Endothelial cell of umbilical vein (primary cell): ENCODE data around the gene BLOC1S3. TPM values are rescaled to one million over a fixed set of nuclear protein-coding genes. Genes with fewer than 3 reads are reported as not detected.

Experiments
- BruUV-seq: library from RNA; stranded (reverse); fragments of 400-500 nt; replicated peaks from 2 replicates; lab custom pipeline; 2021; lab: Mats Ljungman, UMichigan
- CTCF ChIA-PET: fragments of 300-600, 350-600 bp; sonication (Branson Sonifier 250); formaldehyde crosslinking; loops from one replicate; lab custom pipeline; 2021; ENCODE audit warnings: antibody characterized with exemption, inconsistent platforms; lab: Charles Lee
- POLR2A ChIA-PET: fragments of 300-600, 350-600 bp; sonication (Branson Sonifier 250); formaldehyde crosslinking; loops from one replicate; lab custom pipeline; 2021; ENCODE audit warnings: antibody characterized with exemption, inconsistent platforms; lab: Charles Lee
- DNase-seq: peaks from one replicate; pipeline ENCODE4 v3.0.0-alpha.2; 2011; ENCODE audit warnings: low read depth, low spot score
- FAIRE-seq: peaks from 2 replicates; lab custom pipeline; 2011; peaks lifted over from hg19 to GRCh38; lab: Jason Lieb, UNC
- H2AFZ ChIP-seq: 2 replicates; pipeline ENCODE4 v1.6.0; 2012; ENCODE audit warnings: low read depth, low read length, control low read depth, inconsistent platforms
- H3K27ac ChIP-seq: 2 replicates; pipeline ENCODE4 v1.5.1; 2011; ENCODE audit warnings: low read depth, mild to moderate bottlenecking, control low read depth, low read length, moderate library complexity; ENCODE audit not compliant: insufficient read depth
- H3K27me3 ChIP-seq, 2 experiments: 2 replicates each; pipeline versions ENCODE4 v1.6.0 to v1.6.1; 2011; ENCODE audit warnings: low read length in 2 of 2, mixed read lengths in 1 of 2; ENCODE audit not compliant: control insufficient read depth in 2 of 2, insufficient read depth in 2 of 2
- H3K36me3 ChIP-seq, 2 experiments: 2 replicates in 1 of 2; 3 replicates in 1 of 2; pipeline ENCODE4 v1.5.1; 2011; ENCODE audit warnings: low read length in 2 of 2, mild to moderate bottlenecking in 1 of 2, moderate library complexity in 1 of 2; ENCODE audit not compliant: control insufficient read depth in 2 of 2, insufficient read depth in 2 of 2; ENCODE audit errors: extremely low read depth in 1 of 2
- H3K4me1 ChIP-seq: 3 replicates; pipeline ENCODE4 v1.5.1; 2011; ENCODE audit warnings: mild to moderate bottlenecking, low read length; ENCODE audit not compliant: control insufficient read depth, insufficient read depth; ENCODE audit errors: extremely low read depth
- H3K4me2 ChIP-seq: 2 replicates; pipeline ENCODE4 v1.6.1; 2011; ENCODE audit warnings: low read length, control low read depth, mixed read lengths; ENCODE audit not compliant: insufficient read depth
- H3K4me3 ChIP-seq, 3 experiments: fragments of 200-600 bp in 1 of 3; sonication (generic), shearing (Covaris generic) in 1 of 3; replicated peaks in 1 of 3; 2 replicates each; pipeline ENCODE4 v1.5.1; 2011 to 2016; ENCODE audit warnings: control low read depth in 3 of 3, low read length in 3 of 3, mild to moderate bottlenecking in 2 of 3, inconsistent platforms in 1 of 3, low read depth in 1 of 3, moderate library complexity in 1 of 3; ENCODE audit not compliant: insufficient read depth in 1 of 3
- H3K79me2 ChIP-seq: 2 replicates; pipeline ENCODE4 v1.6.0; 2012; ENCODE audit warnings: low read length, inconsistent platforms; ENCODE audit not compliant: control insufficient read depth, insufficient read depth
- H3K9ac ChIP-seq: replicated peaks from 2 replicates; pipeline ENCODE3; 2011; ENCODE audit warnings: low read length, control low read depth; ENCODE audit not compliant: insufficient read depth; ENCODE audit errors: extremely low read depth
- H3K9me1 ChIP-seq: replicated peaks from 3 replicates; pipeline ENCODE4 v1.6.0; 2011; ENCODE audit warnings: mild to moderate bottlenecking, low read length; ENCODE audit not compliant: control insufficient read depth, insufficient read depth; ENCODE audit errors: extremely low read depth
- H3K9me3 ChIP-seq: replicated peaks from 2 replicates; pipeline ENCODE4 v1.5.1; 2012; ENCODE audit warnings: low read length, inconsistent platforms; ENCODE audit not compliant: control insufficient read depth, insufficient read depth
- H4K20me1 ChIP-seq: replicated peaks from 2 replicates; pipeline ENCODE3; 2011; ENCODE audit warnings: mild to moderate bottlenecking, low read length; ENCODE audit not compliant: control insufficient read depth, insufficient read depth; ENCODE audit errors: extremely low read depth
- FOS ChIP-seq: IDR thresholded peaks from 2 replicates; pipeline ENCODE4 v1.6.1; 2011; ENCODE audit warnings: mild to moderate bottlenecking, low read length, moderate library complexity, borderline replicate concordance; ENCODE audit not compliant: insufficient read depth
- GATA2 ChIP-seq: IDR thresholded peaks from 2 replicates; pipeline ENCODE4 v1.7.0; 2011; ENCODE audit warnings: low read depth, mild to moderate bottlenecking, moderate library complexity, mixed read lengths, low read length; ENCODE audit not compliant: insufficient read length, insufficient read depth
- JUN ChIP-seq: IDR thresholded peaks from 2 replicates; pipeline ENCODE4 v1.6.1; 2011; ENCODE audit warnings: borderline replicate concordance, low read depth; ENCODE audit not compliant: insufficient read length, insufficient read depth
- MYC ChIP-seq: IDR thresholded peaks from one replicate; pipeline ENCODE4 v1.6.1; 2011; ENCODE audit warnings: mild to moderate bottlenecking, low read depth, low read length
- POLR2A ChIP-seq: IDR thresholded peaks from 2 replicates; pipeline ENCODE4 v1.6.1; 2012; ENCODE audit warnings: low read depth, mild to moderate bottlenecking, control low read depth, low read length
- POLR2AphosphoS5 ChIP-seq: IDR thresholded peaks from 2 replicates; pipeline ENCODE4 v1.6.1; 2012; ENCODE audit warnings: low read depth, mild to moderate bottlenecking, control low read depth, low read length, moderate library complexity; ENCODE audit not compliant: insufficient read depth
- dilution Hi-C: fragments of 300-500 bp; cut with MboI; formaldehyde crosslinking; loops from one replicate; pipeline ENCODE4 v1.15.0; 2019; ENCODE audit warnings: low sequenced_read_pairs; ENCODE audit not compliant: extremely low pct_ligation_motif_present
- intact Hi-C: fragments of 100-400 bp; cut with micrococcal nuclease; formaldehyde crosslinking; loops from one replicate; pipeline ENCODE4 v1.10.0; 2022
- polyA plus RNA-seq, 4 experiments: library from polyadenylated mRNA; depleted of rRNA in 3 of 4; stranded (reverse) in 3 of 4; unstranded in 1 of 4; fragments of >200 nt; gene quantifications; 2 replicates each; pipeline versions ENCODE4 v1.2.1 to v1.2.3, GENCODE V29; 2011 to 2012; ENCODE audit warnings: missing spikeins in 1 of 4
- total RNA-seq: library from RNA; stranded (reverse); gene quantifications from 2 replicates; pipeline ENCODE4 v1.2.3, GENCODE V29; 2021
- TF ChIP-seq, protein P1 (sequence below), 2 donors: IDR thresholded peaks; 1 replicate in 1 of 2; 2 replicates in 1 of 2; pipeline ENCODE4 v1.5.1; 2011; ENCODE audit warnings: low read length in 2 of 2, mild to moderate bottlenecking in 2 of 2, moderate library complexity in 2 of 2, control low read depth in 1 of 2, inconsistent platforms in 1 of 2, low read depth in 1 of 2; ENCODE audit not compliant: insufficient read depth in 1 of 2; ENCODE audit errors: extremely low read depth in 1 of 2
- TF ChIP-seq, protein P2 (sequence below): IDR thresholded peaks from 2 replicates; pipeline ENCODE4 v1.6.1; 2011; ENCODE audit not compliant: insufficient read depth, insufficient read length

Gene BLOC1S3
- total and polyA plus RNA-seq, 2 donors (not counting 3 experiments of a cell fraction or from before 2014, with no cell fraction given): 13.6 to 17.4 TPM

DNA sequence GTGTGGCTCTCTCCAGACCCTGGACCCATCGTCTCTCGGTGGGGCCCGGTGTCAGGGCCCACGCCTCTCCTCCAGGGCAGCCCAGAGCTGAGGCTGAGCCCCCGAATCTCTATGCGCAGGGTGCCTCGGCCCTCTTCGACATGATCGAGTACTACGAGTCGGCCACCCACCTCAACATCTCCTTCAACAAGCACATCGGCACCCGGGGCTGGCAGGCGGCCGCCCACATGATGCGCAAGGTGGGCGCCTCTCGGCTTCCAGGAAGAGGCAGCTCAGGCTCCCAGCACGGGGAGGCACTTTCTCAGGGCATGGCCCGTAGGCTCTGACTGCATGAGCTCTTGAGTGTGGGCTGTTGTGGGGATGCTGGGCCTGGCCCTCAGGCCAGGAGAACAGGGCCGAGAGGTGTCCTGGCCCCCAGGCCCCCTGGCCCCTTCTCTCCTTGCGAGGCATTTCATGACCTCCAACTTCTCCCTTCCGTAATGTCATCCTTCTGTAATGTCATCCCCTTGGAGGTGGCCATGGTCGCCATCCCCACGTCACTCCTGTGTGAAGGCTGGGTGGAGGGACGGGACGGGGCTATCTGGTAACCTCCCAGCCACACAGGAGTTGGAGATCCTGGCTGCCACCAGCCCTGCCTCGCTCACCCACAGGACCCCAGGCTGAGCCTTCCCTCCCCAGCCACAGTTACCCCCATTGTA lies 37.2 kb upstream of the BLOC1S3 start:
- CTCF ChIA-PET: no interaction called here

DNA sequence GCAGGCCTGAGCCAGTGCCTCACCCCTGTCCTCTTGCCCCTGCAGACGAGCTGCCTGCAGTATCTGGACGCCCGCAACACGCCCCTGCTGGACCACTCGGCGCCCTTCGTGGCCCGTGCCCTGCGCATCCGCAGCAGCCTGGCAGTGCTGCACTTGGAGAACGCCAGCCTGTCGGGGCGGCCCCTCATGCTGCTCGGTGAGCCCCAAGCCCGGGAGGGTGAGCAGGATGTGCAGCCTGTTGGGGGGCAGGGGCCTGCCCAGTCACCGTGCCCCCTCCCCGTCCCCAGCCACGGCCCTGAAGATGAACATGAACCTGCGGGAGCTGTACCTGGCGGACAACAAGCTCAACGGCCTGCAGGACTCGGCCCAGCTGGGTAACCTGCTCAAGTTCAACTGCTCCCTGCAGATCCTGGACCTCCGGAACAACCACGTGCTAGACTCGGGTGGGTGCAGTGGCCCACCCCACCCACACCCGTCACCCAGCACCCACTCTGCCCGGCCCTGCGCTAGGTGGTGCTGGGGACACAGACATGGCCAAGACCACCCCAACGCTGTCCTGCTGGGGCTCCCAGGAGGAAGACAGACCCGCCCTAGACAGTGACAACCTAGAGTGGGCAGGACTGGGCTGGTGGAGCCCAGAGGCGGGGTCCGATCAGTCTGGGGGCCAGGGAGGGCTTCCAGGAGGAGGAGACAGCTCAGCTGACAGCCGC lies 36.4 kb upstream of the BLOC1S3 start:
- CTCF ChIA-PET: interaction anchor here (1.5 kb wide), 1 partner anchor 50 kb away, joined by 4 read pairs; the partner anchor contains the start of gene PPP1R37

More for the DNA sequence above, 37.2 kb upstream of the BLOC1S3 start:
- Histone ChIP-seq H3K79me2 (peaks cover 2% of the 10 kb centered on the region), H3K4me1 (no peaks in the 10 kb centered on the region), H4K20me1 (no peaks in the 10 kb centered on the region), H3K36me3 (peaks cover 2 to 17% of the 10 kb centered on the region in 2 experiments), H3K4me3 (no peak overlapping the region), H3K27me3 (no peaks in the 10 kb centered on the region), H3K4me2 (no peak overlapping the region), H3K9me3 (no peaks in the 10 kb centered on the region), H3K27ac (no peak overlapping the region), H3K9ac (no peak overlapping the region), H2AFZ (no peak overlapping the region), H3K9me1 (no peaks in the 10 kb centered on the region)
- POLR2A ChIA-PET: no interaction called here
- no peak for DNase-seq
- intact Hi-C loops: no loop called here
- dilution Hi-C loops: no loop called here
- TF ChIP-seq JUN: no peak
- no peak for FAIRE-seq
- no TSS peak for BruUV-seq

More for the DNA sequence above, 36.4 kb upstream of the BLOC1S3 start:
- Histone ChIP-seq H3K9ac (no peak overlapping the region), H3K36me3 (peaks cover 2 to 17% of the 10 kb centered on the region in 2 experiments), H3K79me2 (peaks cover 2% of the 10 kb centered on the region), H3K4me2 (no peak overlapping the region), H3K4me1 (no peaks in the 10 kb centered on the region), H3K4me3 (no peak overlapping the region), H3K27ac (no peak overlapping the region), H3K27me3 (no peaks in the 10 kb centered on the region), H2AFZ (no peak overlapping the region), H4K20me1 (no peaks in the 10 kb centered on the region), H3K9me1 (no peaks in the 10 kb centered on the region), H3K9me3 (no peaks in the 10 kb centered on the region)
- no peak for FAIRE-seq
- BruUV-seq: no TSS peak
- no peak for TF ChIP-seq FOS
- TF ChIP-seq, protein P1, sequence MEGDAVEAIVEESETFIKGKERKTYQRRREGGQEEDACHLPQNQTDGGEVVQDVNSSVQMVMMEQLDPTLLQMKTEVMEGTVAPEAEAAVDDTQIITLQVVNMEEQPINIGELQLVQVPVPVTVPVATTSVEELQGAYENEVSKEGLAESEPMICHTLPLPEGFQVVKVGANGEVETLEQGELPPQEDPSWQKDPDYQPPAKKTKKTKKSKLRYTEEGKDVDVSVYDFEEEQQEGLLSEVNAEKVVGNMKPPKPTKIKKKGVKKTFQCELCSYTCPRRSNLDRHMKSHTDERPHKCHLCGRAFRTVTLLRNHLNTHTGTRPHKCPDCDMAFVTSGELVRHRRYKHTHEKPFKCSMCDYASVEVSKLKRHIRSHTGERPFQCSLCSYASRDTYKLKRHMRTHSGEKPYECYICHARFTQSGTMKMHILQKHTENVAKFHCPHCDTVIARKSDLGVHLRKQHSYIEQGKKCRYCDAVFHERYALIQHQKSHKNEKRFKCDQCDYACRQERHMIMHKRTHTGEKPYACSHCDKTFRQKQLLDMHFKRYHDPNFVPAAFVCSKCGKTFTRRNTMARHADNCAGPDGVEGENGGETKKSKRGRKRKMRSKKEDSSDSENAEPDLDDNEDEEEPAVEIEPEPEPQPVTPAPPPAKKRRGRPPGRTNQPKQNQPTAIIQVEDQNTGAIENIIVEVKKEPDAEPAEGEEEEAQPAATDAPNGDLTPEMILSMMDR (IDR thresholded peaks at IDR 0.05; ENCODE audit: extremely low read depth in 1 of 2, insufficient read depth in 1 of 2, low read depth in 1 of 2, low read length in 2 of 2): no peak
- TF ChIP-seq, protein P2, sequence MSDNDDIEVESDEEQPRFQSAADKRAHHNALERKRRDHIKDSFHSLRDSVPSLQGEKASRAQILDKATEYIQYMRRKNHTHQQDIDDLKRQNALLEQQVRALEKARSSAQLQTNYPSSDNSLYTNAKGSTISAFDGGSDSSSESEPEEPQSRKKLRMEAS: no peak
- no peak for TF ChIP-seq POLR2A
- TF ChIP-seq GATA2: no peak
- no peak for TF ChIP-seq POLR2AphosphoS5
- no peak for TF ChIP-seq JUN
- no peak for TF ChIP-seq MYC
- intact Hi-C loops (no loop called here), dilution Hi-C loops (no loop called here)
- DNase-seq: no peak
- POLR2A ChIA-PET: no interaction called here
